Embryonic facial prominence (tissue), 1 donor: Measurements from ENCODE around the gene WWTR1.

Source experiments
- DNase-seq: peaks from one replicate; pipeline ENCODE4 v3.0.0-alpha.2; 2016; ENCODE audit errors: extremely low spot score

Gene WWTR1

GRCh38 chr3:149593418-149594160 is 64.2 kb downstream of the WWTR1 start:
- DNase-seq, result no peak

GRCh38 chr3:149592758-149593240 is 65.0 kb downstream of the WWTR1 start:
- DNase-seq, result no peak

- DNase-seq, result no peak
These were observed 67.0 kb downstream of the WWTR1 start for GRCh38 chr3:149590691-149591441.

GRCh38 chr3:149589332-149589731 is 68.5 kb downstream of the WWTR1 start:
- no peak for DNase-seq

- no peak for DNase-seq
These were observed 68.9 kb downstream of the WWTR1 start for GRCh38 chr3:149588909-149589308.

GRCh38 chr3:149587383-149587782 is 70.4 kb downstream of the WWTR1 start:
- DNase-seq, result no peak

- no peak for DNase-seq
These were observed 71.0 kb downstream of the WWTR1 start for GRCh38 chr3:149586871-149587270.

GRCh38 chr3:149585401-149585726 is 72.5 kb downstream of the WWTR1 start:
- DNase-seq, result no peak

- DNase-seq, result no peak
These were observed 73.7 kb downstream of the WWTR1 start for GRCh38 chr3:149583921-149584635.

GRCh38 chr3:149582395-149582794 is 75.4 kb downstream of the WWTR1 start:
- DNase-seq, result no peak

GRCh38 chr3:149581681-149582370 is 76.0 kb downstream of the WWTR1 start:
- peak; percentile 53 for DNase-seq

GRCh38 chr3:149581248-149581647 is 76.6 kb downstream of the WWTR1 start:
- DNase-seq, result no peak

- no peak for DNase-seq
These were observed 77.8 kb downstream of the WWTR1 start for GRCh38 chr3:149579838-149580542.

GRCh38 chr3:149579161-149579560 is 78.7 kb downstream of the WWTR1 start:
- DNase-seq, result no peak

GRCh38 chr3:149577801-149578200 is 80.0 kb downstream of the WWTR1 start:
- DNase-seq, result no peak

- DNase-seq, result peak; percentile 82
These were observed 81.8 kb downstream of the WWTR1 start for GRCh38 chr3:149575961-149576564.

GRCh38 chr3:149575213-149575960 is 82.4 kb downstream of the WWTR1 start:
- no peak for DNase-seq

GRCh38 chr3:149572796-149573414 is 84.9 kb downstream of the WWTR1 start:
- DNase-seq, result no peak

- no peak for DNase-seq
These were observed 86.4 kb downstream of the WWTR1 start for GRCh38 chr3:149571381-149571780.

GRCh38 chr3:149570016-149570415 is 87.8 kb downstream of the WWTR1 start:
- DNase-seq, result no peak
